ENCODE measurements around the gene FKBP14. TPM values are rescaled to one million over a fixed set of nuclear protein-coding genes. Genes with fewer than 3 reads are reported as not detected.
"Not testable (repeated sequence)": the region's sequence is repeated elsewhere in the genome, so short reads cannot be mapped to it uniquely, and the experiment has no call there.

Gene FKBP14
- total and polyA plus RNA-seq, 3 donors from 2014 or later = 7.3 to 8.8 (median 7.8) TPM

DNA sequence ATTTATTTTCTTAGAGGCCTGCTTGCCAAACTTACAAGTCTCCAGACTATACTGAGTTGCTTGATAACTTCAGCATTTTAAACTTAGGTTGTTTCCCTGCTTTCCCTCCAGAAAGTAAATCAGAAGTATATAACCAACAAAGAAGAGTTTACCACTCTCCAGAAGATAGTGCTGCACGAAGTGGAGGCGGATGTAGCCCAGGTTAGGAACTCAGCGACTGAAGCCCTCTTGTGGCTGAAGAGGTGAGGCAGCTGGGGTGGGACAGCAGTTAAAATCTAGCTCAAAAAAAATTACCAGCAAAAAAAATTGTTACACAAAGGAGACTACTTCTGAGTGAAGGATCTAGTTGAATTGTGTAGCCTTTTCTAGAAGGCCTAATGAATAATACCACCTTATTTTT, 35.3 kb upstream of the FKBP14 start:
- H3K4me3 ChIP-seq; H3K4me1 ChIP-seq; H3K9me3 ChIP-seq; H3K36me3 ChIP-seq (ENCODE audit: low read depth, missing control alignments); H3K27ac ChIP-seq; H3K27me3 ChIP-seq; intact Hi-C loops (cut with DNase I; ENCODE audit: low total_unique reads): not testable (repeated sequence)
- TF ChIP-seq, protein P1, sequence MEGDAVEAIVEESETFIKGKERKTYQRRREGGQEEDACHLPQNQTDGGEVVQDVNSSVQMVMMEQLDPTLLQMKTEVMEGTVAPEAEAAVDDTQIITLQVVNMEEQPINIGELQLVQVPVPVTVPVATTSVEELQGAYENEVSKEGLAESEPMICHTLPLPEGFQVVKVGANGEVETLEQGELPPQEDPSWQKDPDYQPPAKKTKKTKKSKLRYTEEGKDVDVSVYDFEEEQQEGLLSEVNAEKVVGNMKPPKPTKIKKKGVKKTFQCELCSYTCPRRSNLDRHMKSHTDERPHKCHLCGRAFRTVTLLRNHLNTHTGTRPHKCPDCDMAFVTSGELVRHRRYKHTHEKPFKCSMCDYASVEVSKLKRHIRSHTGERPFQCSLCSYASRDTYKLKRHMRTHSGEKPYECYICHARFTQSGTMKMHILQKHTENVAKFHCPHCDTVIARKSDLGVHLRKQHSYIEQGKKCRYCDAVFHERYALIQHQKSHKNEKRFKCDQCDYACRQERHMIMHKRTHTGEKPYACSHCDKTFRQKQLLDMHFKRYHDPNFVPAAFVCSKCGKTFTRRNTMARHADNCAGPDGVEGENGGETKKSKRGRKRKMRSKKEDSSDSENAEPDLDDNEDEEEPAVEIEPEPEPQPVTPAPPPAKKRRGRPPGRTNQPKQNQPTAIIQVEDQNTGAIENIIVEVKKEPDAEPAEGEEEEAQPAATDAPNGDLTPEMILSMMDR (IDR thresholded peaks at IDR 0.05) = peak; percentile 49 to 74 (median 51)
- 24 to 36% methylated on average over 3 of the region's 3 CpGs for WGBS, 2 donors
- peak; percentile 63 for DNase-seq

DNA sequence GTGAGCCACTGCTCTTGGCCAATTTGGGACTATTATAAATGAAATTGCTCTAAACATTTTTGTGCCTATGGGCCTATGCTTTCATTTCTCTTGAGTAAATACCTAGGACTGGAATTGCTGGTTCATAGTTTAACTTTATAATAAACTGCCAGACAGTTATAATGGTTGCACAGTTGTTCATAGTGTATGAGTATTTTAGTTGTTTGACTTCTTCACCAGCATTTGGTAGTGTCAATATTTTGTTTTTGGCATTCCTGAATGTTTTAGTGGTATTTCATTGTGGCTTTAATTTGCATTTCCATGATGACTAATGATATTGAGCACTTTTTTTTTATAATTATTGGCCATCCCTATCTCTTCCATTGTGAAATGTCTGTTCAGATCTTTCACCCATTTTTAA, 31.2 kb upstream of the FKBP14 start:
- intact Hi-C loops (cut with DNase I; ENCODE audit: low total_unique reads) = no loop called here
- no peaks in the 10 kb centered on the region for H3K9me3 ChIP-seq
- H3K27ac ChIP-seq = no peak overlapping the region
- no peaks in the 10 kb centered on the region for H3K4me1 ChIP-seq
- TF ChIP-seq POLR2A (IDR thresholded peaks at IDR 0.05) = no peak
- TF ChIP-seq, protein P1 (IDR thresholded peaks at IDR 0.05) = no peak
- H3K27me3 ChIP-seq = no peaks in the 10 kb centered on the region
- no peak overlapping the region for H3K4me3 ChIP-seq
- H3K36me3 ChIP-seq (ENCODE audit: low read depth, missing control alignments) = no peaks in the 10 kb centered on the region
- DNase-seq = no peak

DNA sequence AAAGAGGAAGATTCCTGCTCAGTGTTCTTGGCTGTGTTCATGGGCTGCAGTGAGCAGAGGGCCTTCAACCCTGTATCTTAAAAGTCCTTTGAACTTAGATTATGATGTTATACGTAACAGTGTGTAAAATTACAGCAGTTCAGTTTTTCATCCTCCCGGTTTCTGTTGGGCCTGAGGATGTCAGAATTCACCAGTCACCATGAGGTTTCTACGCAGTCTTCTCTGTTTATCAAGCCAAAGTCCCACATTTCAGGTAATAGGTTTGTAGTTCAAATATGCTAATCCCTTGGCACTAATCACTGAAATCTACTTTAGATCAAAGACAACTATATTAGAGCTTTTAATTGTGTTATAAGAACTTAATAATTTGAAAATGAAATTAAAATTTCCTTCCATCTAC, 26.6 kb upstream of the FKBP14 start:
- H3K36me3 ChIP-seq (ENCODE audit: low read depth, missing control alignments) = no peaks in the 10 kb centered on the region
- no peak overlapping the region for H3K27ac ChIP-seq
- intact Hi-C loops (cut with DNase I; ENCODE audit: low total_unique reads) = no loop called here
- H3K9me3 ChIP-seq = no peaks in the 10 kb centered on the region
- no peak overlapping the region for H3K4me3 ChIP-seq
- TF ChIP-seq, protein P1 (IDR thresholded peaks at IDR 0.05) = no peak
- no peak for TF ChIP-seq POLR2A (IDR thresholded peaks at IDR 0.05)
- DNase-seq = no peak
- no peaks in the 10 kb centered on the region for H3K4me1 ChIP-seq
- 89 to 96% methylated on average over 3 of the region's 3 CpGs for WGBS, 2 donors
- no peaks in the 10 kb centered on the region for H3K27me3 ChIP-seq

DNA sequence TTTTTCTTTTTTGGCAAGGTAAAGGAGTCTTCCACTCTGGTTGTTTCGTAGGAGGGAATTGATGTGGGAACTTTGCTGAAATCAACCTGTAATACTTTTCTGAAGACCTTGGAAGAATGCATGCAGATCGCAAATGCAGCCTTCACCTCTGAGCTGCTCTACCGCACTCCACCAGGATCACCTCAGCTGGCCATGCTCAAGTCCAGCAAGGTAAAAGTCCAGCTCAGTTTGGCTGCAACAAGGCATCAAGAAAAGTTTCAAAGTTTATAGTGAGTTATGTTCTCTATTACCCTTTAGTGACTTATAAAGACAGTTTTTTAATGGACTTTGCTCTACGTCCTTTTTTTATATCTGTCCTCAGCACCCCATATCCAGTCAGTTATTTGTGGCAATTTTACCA, 22.7 kb upstream of the FKBP14 start:
- DNase-seq = no peak
- Histone ChIP-seq H3K9me3 (no peaks in the 10 kb centered on the region), H3K27ac (no peak overlapping the region), H3K4me1 (no peaks in the 10 kb centered on the region), H3K36me3 (ENCODE audit: low read depth, missing control alignments) (no peaks in the 10 kb centered on the region), H3K27me3 (no peaks in the 10 kb centered on the region), H3K4me3 (no peak overlapping the region)
- TF ChIP-seq, protein P1 (IDR thresholded peaks at IDR 0.05) = no peak
- TF ChIP-seq POLR2A (IDR thresholded peaks at IDR 0.05) = no peak
- WGBS, 2 donors = 94 to 97% methylated on average over 4 of the region's 4 CpGs
- intact Hi-C loops (cut with DNase I; ENCODE audit: low total_unique reads) = no loop called here

DNA sequence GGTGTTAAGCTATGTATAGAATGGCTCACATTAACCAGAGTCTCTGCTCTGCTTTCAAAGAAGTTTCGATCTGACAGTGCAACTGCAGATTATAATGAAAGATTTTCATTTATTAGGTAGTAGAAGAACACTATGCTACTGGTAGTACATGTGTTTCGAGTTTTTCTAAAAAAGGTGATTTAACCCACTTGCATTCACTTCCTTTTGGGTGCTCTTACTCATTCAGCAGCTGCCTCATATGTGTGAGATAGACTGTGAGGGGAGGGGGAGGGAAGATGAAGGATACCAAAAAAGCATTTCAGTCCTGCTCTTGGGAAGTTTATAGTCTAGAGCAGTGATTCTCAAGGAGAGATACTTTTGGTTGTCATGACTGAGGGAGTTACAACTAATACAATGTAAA, 22.1 kb upstream of the FKBP14 start:
- no peak for DNase-seq
- Histone ChIP-seq H3K27ac (no peak overlapping the region), H3K4me3 (no peak overlapping the region), H3K9me3 (no peaks in the 10 kb centered on the region), H3K27me3 (no peaks in the 10 kb centered on the region), H3K36me3 (ENCODE audit: low read depth, missing control alignments) (no peaks in the 10 kb centered on the region), H3K4me1 (no peaks in the 10 kb centered on the region)
- intact Hi-C loops (cut with DNase I; ENCODE audit: low total_unique reads) = no loop called here
- TF ChIP-seq, protein P1 (IDR thresholded peaks at IDR 0.05) = no peak
- TF ChIP-seq POLR2A (IDR thresholded peaks at IDR 0.05) = no peak
- 91 to 94% methylated on average over 2 of the region's 2 CpGs for WGBS, 2 donors
